GM12872 (cell line): ENCODE data around the gene LONP2.

ENCODE experiments used
- CTCF ChIP-seq: IDR thresholded peaks from 3 replicates; pipeline ENCODE4 v1.5.1; 2011; ENCODE audit warnings: low read depth, mild to moderate bottlenecking, low read length, moderate library complexity; ENCODE audit not compliant: insufficient read depth

Gene LONP2

GRCh38 chr16:48206594-48207242, 37.4 kb upstream of the LONP2 start:
- no peak for TF ChIP-seq CTCF

GRCh38 chr16:48210747-48211146, 33.4 kb upstream of the LONP2 start:
- no peak for TF ChIP-seq CTCF

GRCh38 chr16:48212033-48212432, 32.1 kb upstream of the LONP2 start:
- no peak for TF ChIP-seq CTCF

GRCh38 chr16:48215738-48216137, 28.4 kb upstream of the LONP2 start:
- TF ChIP-seq CTCF, result no peak

GRCh38 chr16:48217708-48218107, 26.4 kb upstream of the LONP2 start:
- no peak for TF ChIP-seq CTCF

GRCh38 chr16:48218473-48218872, 25.6 kb upstream of the LONP2 start:
- TF ChIP-seq CTCF, result no peak

DNA sequence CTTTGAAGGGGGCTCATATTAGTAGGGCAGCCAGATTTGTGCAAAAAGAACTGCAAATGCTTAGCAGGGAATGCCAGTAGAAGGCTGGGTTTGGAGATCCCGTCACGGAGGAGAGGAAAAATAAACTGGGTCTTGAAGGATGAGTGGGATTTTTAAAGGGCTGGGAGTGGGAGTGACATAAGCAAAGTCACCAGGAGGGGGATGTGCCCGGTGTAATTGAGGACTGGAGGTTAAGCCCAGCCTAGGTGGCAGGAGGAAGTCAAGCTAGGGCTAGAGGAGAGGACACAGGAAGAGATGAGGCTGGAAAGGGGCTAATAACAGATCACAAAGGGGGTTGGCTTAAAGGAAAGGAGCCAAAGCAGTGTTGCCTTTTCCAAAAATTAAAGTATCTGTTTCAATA, 23.2 kb upstream of the LONP2 start:
- TF ChIP-seq CTCF, result no peak
